GM18499 (cell line): ENCODE measurements around the gene MBP.

ENCODE experiments used
- ATAC-seq: cut with Tn5 transposase; IDR thresholded peaks from one replicate; pipeline ENCODE4 v1.9.1; 2021; ENCODE audit warnings: moderate number of reproducible peaks; ENCODE audit not compliant: insufficient read depth, unreplicated experiment

MBP gene

DNA sequence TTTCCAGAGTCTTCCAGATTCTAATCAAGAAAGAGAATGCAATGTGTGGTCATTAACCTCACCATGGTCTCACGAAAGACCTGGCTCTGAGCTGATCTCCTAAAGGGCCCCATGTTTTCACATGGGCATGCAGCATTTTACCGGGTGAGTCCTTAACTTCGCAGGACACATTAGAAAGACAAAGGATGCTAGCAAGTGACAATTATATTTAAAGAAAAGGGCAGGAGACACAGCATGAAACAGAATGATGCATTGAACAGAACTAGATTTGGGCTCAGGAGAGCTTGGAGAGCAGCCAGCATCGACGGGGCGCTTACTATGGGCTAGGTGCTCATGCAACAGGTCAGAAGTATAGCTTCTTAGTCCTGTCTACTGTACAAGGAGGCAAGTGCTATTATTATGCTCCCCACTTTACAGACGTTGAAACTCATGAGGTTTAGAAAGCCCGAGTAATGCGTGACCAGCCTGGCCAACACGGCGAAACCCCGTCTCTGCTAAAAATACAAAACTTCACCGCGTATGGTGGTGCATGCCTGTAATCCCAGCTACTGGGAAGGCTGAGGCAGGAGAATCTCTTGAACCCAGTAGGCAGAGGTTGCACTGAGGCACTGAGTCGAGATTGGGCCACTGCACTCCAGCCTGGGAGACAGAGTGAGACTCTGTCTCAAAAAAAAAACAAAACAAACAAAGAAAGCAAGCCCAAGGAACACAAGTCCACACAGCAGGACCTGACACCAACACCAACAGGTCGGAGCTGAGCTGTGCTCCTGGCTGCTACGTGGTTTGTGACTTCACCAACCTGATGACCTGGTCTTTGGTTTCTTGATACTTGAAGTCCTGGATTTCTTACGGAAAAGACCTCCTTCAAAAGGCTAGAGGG is 16.1 kb downstream of the MBP start:
- no peak for ATAC-seq

DNA sequence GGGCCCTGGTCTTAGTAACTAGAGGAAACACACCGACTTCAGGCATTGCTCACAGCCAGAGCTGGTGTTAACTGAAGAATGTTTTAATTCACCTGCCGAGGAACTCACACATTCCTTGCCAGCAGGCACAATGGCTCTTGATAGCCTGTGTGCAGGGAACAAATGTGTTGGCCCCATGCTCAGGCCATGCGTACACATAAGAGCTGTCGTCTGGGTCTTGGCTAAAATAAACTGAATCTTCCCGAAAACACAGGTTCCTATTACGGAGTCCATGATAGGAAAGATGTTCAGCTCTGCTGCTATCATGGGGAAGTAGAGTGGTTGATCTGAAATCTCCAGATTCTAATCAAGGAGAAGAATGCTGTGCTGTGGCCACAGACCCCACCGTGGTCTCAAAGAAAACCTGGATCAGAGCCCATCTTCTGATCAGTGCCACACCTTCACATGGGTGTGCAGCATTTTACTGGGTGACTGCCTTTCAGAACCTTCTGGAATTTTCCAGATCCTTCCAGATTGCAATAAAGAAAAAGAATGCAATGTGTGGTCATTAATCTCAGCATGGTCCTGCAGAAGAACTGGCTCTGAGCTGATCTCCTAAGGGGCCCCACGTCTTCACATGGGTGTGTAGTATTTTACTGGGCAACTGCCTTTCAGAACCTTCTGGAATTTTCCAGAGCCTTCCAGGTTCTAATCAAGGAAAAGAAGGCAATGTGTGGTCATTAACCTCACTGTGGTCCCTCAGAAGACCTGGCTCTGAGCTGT is 17.2 kb downstream of the MBP start:
- ATAC-seq, result no peak

DNA sequence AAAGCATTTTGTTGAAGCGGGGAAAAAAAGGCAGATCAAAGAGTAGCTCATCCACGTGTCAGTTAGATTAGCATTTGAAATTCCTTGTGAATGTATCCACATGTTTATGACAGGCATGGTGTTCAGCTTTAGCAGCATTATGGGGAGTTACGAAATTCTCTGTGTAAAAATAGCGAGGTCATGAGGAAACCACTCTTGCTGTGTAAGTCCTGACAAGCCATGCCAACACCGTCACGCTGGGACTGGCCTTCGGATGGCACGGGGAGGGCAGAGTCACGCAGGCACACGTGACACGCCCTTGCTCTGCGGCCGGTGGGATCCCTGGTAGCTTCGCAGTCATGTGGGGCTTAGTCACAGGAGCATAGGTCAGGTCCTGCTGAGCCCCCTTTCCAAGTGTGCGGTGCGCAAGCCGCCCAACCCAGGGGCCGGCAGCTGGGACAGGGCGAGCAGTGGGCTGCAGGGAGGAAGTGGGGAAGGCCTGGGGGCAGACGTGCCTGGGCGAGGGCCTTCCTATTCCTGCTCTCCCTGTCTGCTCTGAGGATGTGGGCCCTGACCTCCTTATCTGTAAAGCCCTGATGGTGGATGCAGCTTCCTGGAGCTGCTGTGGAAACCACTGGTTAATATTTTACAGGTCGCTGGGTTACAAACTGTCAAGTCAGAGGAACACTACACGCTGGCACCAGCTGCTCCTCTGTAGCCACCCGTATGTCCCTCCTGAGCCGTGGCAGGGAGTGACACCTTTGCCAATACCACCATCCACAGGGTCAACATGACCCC is 18.0 kb downstream of the MBP start:
- ATAC-seq, result peak; percentile 64

DNA sequence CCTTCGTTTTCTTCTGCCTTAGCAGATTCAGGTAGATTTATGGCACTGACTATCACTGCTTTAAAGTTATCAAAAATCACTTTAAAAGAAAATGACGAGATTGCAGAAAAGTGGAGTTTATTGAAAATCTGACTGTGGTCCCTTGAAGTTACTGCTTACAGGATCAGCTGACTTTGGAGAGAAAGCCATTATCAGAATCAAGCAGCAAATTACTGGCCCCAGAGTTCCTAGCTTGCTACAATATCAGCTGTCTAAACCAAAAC is 18.5 kb downstream of the MBP start:
- ATAC-seq, result no peak

DNA sequence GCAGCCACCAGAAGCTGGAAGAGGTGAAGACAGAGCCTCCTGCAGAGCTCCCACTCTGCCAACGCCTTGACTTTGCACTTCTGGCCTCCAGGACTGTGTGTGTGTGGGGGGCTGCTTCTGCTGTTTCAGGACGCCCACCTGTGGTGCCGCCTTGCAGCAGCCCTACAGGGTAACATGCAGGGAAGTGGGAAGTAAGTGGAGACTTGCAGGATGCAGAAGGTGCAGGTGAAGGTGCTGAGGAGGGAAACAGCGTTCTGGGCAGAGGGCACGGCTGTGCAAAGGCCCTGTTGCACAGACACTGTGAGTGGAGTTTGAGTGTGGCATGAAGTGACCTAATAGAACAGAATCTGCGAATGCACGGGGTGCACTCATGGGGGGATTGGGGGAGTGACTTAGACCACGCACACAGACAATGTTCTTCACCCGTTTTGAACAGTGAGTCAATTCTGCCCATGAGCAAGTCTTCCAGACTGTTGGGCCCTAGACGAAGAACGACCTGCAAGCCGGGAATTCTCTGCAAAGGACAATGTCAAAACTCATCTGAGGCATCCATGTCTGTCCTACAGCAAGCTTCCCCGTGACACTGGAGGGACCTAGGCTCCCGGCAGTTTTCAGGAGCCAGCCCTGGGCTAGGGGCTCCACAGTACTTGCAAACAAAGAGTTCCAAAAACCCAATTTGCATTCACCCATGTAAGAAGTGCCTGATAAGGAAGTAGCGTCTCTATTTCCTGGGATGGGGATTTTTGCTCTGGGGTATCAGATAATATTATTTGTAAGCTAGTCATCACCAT is 19.0 kb downstream of the MBP start:
- no peak for ATAC-seq

DNA sequence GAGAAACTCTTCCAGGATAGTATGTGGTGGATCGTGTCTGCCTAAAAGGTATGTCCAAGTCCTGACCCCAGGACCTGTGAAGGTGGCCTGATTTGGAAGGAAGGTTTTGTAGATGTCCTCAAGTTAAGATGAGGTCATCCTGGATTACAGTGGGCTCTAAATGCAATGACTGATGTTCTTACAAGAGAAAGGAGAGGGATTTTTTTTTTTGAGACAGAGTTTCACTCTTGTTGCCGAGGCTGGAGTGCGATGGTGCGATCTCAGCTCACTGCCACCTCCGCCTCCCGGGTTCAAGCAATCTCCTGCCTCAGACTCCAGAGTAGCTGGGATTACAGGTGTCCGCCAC is 19.9 kb downstream of the MBP start:
- no peak for ATAC-seq

DNA sequence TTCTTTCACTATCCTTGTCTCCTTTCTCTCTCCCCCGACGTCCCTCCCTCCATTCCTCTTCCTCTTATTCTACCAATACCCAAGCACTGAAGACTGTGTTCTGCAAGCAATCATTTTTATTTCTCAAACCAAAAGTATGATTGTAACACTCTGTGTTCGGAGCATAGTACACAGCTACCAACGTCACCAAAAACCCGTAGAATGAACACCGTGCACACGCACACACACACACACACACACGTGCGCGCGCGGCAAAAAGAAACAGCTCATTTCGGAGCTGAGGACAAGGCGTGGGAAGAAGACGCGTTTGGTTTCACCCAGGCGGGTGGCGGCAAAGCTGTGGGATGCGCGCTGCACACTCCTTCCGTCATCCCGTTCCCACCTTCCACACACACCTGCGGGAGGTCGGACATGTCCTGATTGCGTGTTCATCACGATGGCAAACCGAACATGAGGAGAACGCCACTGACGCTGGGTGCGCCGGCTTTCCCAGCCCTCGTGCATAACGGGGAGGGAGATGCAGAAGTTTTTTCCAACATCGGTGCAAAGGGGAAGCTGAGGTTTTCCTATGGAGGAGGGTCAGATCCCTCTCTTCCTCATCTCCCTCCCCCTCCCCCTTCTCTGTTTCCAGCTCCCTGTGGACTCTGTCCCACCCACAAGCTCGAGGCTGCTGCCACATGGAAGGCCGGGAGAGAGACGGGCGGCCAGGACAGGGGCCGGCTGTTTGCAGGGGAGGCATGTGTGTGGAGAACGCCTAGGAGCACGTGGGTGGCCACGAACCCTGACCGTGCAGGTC is 20.4 kb downstream of the MBP start:
- no peak for ATAC-seq

DNA sequence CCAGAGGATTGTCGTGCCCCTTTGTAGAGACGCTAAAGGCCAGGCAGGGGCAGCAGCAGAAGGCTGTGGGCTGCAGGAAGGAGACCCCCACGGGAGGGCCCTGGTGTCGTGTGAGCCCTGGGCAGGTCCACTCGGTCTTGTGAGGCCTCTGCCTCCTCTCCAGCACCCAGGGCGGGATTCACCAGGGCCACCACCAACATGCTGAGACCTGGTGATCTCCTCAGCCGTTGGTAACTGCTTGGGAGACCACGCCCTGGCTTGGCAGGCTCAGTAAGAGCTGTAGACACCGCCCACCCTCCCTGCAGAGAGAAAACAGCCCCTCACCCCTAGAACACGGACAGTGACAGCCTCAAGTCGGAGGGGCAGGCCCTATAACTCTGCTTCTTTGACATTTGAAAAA is 21.1 kb downstream of the MBP start:
- no peak for ATAC-seq

DNA sequence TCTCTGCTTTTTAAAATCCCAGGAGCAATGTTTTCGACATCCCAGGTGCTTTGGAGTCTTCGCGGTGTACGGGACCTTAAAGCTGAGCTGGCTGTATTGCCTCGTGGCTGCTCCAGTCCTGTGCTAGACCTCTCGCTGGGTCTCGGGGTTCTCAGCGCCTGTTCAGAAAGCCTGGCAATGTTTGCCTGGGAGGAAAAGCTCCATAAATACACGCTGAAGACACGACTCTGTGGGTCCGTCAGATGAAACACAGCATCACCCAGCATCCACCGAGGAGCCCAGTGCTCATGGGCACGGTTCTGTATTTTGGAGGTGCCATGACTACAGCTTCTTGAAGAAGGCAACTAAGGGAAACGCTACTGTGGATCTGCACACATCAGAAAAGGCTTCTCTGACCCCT is 21.6 kb downstream of the MBP start:
- ATAC-seq, result no peak

DNA sequence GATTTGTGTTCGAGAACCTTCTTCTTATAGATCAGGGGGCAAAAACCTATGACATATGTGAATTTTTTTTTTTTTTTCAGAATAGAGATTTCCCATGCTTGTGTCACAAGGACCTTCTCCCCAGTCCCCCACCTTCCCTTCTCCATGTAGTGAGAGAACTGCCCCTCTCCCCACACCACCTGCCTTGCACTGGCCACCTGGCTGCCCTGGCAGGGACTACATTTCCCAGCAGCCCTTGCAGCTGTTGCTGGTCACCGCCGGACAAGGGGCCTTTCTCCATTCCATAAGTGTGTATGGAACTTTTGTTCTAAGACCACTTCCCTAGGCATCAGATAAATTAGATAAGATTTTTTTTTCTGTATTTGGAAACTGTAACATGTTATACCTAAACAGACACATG is 22.2 kb downstream of the MBP start:
- ATAC-seq, result no peak

DNA sequence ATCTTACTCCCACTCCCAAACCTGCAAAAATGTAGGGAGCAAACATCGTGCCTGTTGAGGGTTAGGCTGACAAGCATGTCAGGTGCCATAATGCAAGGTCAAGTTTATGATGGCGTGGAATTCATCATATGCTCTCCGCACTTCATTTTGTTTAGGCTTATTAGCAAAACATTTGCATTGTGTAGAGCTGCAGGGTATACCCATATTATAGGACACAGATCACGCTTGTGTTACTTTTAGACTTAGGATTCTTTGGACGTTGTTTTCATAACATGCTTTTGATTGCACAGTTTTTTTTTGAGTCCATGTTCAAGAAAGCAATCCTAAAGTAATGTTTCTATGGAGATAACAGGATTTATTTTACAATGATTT is 22.9 kb downstream of the MBP start:
- no peak for ATAC-seq

DNA sequence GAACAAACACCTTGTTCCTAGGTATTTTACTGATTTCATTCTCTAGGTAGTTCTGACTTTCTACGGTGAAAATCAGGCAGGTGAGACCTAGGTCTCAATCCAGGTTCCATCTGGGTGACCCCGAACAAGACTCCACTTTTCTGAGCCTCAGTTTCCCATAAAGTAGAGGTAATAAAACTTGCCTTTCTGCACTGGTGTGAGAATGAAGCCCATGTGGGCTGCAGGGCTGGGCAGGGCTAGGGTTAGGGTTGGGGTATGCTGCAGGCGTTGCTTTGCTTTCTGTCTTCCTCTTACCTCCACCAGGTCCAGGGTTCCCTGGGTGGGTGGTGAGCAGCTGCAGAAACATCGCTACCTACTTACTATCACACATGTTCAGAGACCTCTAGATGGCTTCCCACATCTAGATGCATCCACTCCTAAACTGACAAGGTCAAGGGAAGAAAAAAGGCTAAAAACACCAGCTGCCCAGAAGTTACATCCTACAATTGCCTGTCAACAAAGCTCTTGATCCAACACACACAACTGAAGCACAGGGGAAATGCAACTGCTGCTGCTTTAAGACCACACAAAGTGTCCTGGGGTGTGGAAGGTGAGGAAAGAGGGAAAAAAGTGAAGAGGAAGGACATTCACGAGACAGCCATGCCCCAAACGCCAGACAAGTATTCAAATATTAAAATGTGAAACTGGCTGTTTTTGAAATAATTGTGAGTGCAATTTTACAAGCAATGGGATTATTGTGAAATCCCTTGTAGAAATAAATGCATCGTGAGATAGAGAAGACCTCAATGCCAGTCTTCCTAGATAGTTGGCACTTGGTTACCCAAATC is 23.5 kb downstream of the MBP start:
- ATAC-seq, result no peak

DNA sequence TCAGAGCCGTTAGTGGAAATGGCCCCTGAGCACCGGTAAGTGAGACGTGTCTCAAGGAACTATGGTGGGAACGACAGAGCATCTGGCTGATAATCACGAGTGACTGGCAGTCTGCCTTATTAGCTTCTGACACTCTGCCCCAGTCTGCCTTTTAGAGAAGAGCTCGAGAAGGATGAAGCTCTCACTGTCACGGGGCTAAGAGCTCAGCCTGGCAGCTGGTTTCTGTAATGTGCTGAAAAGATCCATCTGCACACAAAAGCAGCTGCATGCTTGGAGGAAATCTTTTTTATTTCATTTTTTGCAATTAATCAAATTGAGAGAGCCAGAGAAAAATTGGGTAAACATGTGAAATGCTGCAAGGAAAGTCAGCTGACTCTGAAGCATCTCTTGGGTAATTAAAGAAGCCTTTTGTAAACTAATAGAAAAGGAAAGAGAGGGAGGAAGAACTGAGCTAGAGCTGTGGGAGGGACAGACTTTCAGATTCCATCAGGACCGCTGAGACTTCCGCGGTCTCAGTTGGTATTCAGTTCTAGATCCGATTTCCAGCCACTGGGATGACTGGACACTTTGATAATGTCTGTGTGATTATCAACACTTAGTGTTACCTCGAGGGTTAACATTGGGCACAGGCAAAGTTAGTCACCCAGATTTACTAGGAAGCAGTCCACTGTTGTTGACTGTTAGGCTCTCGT is 24.4 kb downstream of the MBP start:
- no peak for ATAC-seq

DNA sequence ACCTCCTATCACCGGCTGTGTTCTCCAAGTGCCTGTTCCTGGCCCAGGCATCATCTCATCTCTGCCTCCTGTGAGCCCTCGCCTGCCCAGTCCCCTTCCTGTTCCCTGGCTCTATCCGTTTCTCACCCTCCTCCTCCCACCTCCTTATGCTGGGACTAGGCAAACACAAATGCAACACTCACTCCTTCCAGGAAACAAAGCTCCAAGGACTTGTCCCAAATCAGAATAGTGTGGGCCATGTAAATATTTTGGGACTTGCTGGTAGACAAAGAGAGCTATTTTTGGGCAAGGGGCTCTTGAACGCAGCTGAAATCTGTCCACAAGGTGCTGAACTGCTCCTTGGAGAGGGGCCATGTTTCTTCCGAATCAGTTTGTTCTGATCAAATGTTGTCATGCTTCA is 25.3 kb downstream of the MBP start:
- no peak for ATAC-seq

DNA sequence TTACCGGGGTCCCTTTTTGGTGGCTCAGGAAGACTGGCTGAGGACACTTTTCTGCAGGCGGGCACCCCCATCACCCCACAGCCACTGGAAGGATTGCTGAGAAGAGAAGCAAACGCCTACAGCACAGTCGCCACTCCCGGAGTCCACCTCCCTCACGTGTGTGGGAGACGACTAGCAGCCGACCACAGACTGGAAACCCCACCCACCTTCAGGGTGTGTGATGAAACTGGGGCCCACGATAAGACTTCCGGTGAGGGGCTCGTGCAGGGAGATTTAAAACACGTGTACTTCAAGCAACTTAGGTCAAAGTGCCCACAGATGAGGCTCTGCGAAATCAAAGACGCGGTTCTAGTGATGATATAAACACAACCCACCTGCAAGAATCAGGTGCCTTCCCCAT is 26.3 kb downstream of the MBP start:
- no peak for ATAC-seq

DNA sequence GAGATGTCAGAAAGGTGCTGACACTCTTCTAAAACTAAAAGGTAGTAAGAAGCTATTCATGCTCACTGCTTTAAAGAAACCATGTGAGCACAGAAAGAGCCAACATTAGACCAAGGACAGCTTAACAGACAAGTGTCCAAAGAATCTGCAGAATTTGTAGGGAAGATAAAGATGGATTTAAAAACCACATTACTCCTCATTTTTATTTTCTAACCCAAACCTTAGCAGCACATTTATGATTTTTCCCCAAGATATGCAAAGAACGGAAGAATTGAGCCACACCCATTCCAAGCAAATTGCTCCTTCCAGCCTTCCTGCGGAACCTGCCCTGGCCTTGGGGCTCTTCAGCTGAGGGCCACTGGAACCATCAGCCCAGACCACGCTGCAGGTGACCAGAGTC is 26.9 kb downstream of the MBP start:
- no peak for ATAC-seq

DNA sequence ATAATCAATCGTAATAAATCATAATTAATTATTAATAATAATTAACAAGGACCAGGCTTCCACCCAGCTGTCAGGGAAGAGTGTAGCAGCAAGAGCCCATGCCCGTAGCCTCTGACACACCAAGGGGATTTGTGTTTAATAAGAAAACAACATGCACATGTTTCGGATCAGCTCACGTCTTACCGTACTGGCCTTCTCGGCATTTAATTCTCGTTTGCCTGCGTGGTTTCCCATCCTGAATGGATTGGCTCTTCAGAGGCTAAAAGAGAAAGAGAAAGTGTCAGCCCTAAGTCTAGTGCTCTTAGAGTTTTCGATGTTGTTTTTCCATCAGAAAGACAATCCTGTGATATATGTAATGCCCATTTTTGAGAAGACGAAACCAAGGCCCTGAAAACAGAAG is 27.6 kb downstream of the MBP start:
- no peak for ATAC-seq

DNA sequence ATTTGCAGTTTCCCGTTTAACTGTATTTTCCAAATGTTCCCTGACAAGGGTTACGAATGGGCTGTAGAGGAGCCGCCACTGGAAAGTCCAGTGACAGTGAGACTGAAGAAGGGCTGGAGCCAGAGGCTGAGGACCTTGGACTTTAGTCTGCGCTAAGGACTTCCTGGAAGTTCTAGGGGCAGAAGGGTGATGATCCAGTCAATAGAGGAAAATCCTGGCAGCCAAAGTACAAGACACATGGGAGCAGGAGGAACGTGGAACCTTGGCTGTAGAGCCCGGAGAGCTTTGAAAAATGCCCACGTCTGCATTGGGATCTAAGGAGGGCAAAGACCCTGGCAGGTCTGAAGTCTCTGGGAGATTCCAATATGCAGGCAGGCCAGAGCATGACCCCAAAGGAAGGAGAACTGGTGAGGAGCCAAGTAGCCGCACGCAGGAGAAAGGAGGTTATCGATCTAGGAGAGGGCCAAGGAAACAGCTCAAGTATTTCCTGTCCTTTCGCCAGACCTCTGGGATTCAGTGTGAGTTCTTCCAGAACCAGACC is 28.5 kb downstream of the MBP start:
- no peak for ATAC-seq
